Liver (tissue), 9 donors: Measurements from ENCODE around the gene POLA1. TPM values are rescaled to one million over a fixed set of nuclear protein-coding genes. Genes with fewer than 3 reads are reported as not detected.

ENCODE experiments used
- DNase-seq: peaks from one replicate; pipeline ENCODE4 v3.0.0-alpha.2; 2017; ENCODE audit warnings: low spot score
- H3K27ac ChIP-seq, 2 donors: one replicate each; pipeline ENCODE4 v1.7.0; 2013; ENCODE audit warnings: inconsistent platforms in 2 of 2, low read length in 2 of 2, control low read depth in 1 of 2, low read depth in 1 of 2, mild to moderate bottlenecking in 1 of 2
- H3K27me3 ChIP-seq, 4 donors: one replicate each; pipeline versions ENCODE4 v1.6.1 to v1.7.0; 2013; ENCODE audit warnings: low read length in 3 of 4, inconsistent platforms in 1 of 4, mild to moderate bottlenecking in 1 of 4, moderate library complexity in 1 of 4; ENCODE audit not compliant: control insufficient read depth in 4 of 4, insufficient read depth in 4 of 4
- H3K36me3 ChIP-seq, 4 donors: one replicate each; pipeline versions ENCODE4 v1.6.1 to v1.7.0; 2013; ENCODE audit warnings: low read length in 3 of 4, mild to moderate bottlenecking in 3 of 4, low read depth in 1 of 4, moderate library complexity in 1 of 4; ENCODE audit not compliant: control insufficient read depth in 4 of 4, insufficient read depth in 3 of 4
- H3K4me1 ChIP-seq, 4 donors: one replicate each; pipeline versions ENCODE4 v1.6.1 to v1.7.0; 2013; ENCODE audit warnings: low read length in 3 of 4, mild to moderate bottlenecking in 3 of 4, moderate library complexity in 1 of 4; ENCODE audit not compliant: control insufficient read depth in 4 of 4, insufficient read depth in 4 of 4
- H3K4me3 ChIP-seq, 3 donors: one replicate each; pipeline versions ENCODE4 v1.6.1 to v1.7.0; 2013; ENCODE audit warnings: low read length in 3 of 3, control low read depth in 1 of 3, low read depth in 1 of 3, mild to moderate bottlenecking in 1 of 3
- H3K9ac ChIP-seq, 2 donors: one replicate each; pipeline ENCODE4 v1.7.0; 2013; ENCODE audit warnings: low read length in 2 of 2, mild to moderate bottlenecking in 2 of 2, moderate library complexity in 2 of 2, control low read depth in 1 of 2, low read depth in 1 of 2
- H3K9me3 ChIP-seq, 4 donors: one replicate each; pipeline versions ENCODE4 v1.6.1 to v1.7.0; 2013; ENCODE audit warnings: low read length in 3 of 4; ENCODE audit not compliant: control insufficient read depth in 4 of 4
- ATF3 ChIP-seq: IDR thresholded peaks from 2 replicates; pipeline ENCODE4 v1.6.1; 2016; ENCODE audit warnings: antibody characterized with exemption
- FOXA2 ChIP-seq: IDR thresholded peaks from 2 replicates; pipeline ENCODE4 v1.6.1; 2016; ENCODE audit warnings: antibody characterized with exemption
- GABPA ChIP-seq, 2 donors: IDR thresholded peaks in 1 of 2; conservative IDR thresholded peaks in 1 of 2; 2 replicates each; pipeline ENCODE4 v1.6.1; 2016; ENCODE audit warnings: antibody characterized with exemption in 2 of 2, mild to moderate bottlenecking in 1 of 2, moderate library complexity in 1 of 2
- JUND ChIP-seq, 2 donors: IDR thresholded peaks; 2 replicates each; pipeline ENCODE4 v1.6.1; 2016; ENCODE audit warnings: antibody characterized with exemption in 2 of 2
- NR2F2 ChIP-seq: IDR thresholded peaks from 2 replicates; pipeline ENCODE4 v1.6.1; 2016; ENCODE audit warnings: antibody characterized with exemption
- RAD21 ChIP-seq, 2 donors: IDR thresholded peaks; 2 replicates each; pipeline ENCODE4 v1.6.1; 2016; ENCODE audit warnings: antibody characterized with exemption in 2 of 2, mild to moderate bottlenecking in 2 of 2
- REST ChIP-seq: IDR thresholded peaks from 2 replicates; pipeline ENCODE4 v1.6.1; 2016; ENCODE audit warnings: antibody characterized with exemption, mild to moderate bottlenecking
- RXRA ChIP-seq, 2 donors: IDR thresholded peaks; 2 replicates each; pipeline ENCODE4 v1.6.1; 2017 to 2018; ENCODE audit warnings: antibody characterized with exemption in 2 of 2, mild to moderate bottlenecking in 1 of 2
- SP1 ChIP-seq: IDR thresholded peaks from 2 replicates; pipeline ENCODE4 v1.6.1; 2018; ENCODE audit warnings: antibody characterized with exemption, mild to moderate bottlenecking
- YY1 ChIP-seq: IDR thresholded peaks from 2 replicates; pipeline ENCODE4 v1.6.1; 2016; ENCODE audit warnings: antibody characterized with exemption, mild to moderate bottlenecking
- WGBS: extraction: QIAGEN DNeasy Blood & Tissue Kit; methylation state at CpG from one replicate; pipeline ENCODE4 v1.1.7; 2013; 5-methylcytosine and 5-hydroxymethylcytosine counted together
- polyA plus RNA-seq, 2 donors: library from polyadenylated mRNA; stranded (reverse) in 1 of 2; unstranded in 1 of 2; fragments of 200-250 nt in 1 of 2; fragments of >200 nt in 1 of 2; fragmentation: Nextera tagmentation in 1 of 2; extraction: Ambion mirVana in 1 of 2; gene quantifications; one replicate each; pipeline versions ENCODE4 v1.2.1 to v1.2.3, GENCODE V29; 2013 to 2015
- total RNA-seq, 2 donors: library from RNA; depleted of rRNA; stranded (reverse); fragments of >200 nt; gene quantifications; one replicate each; pipeline ENCODE4 v1.2.3, GENCODE V29; 2014
- TF ChIP-seq, protein P1 (sequence below): fragments of 150-350 bp; IDR thresholded peaks from 2 replicates; pipeline ENCODE4 v1.5.1; 2017; ENCODE audit warnings: improper control_type of control experiment, low read depth, low read length; ENCODE audit not compliant: missing input control
- TF ChIP-seq, protein P2 (sequence below): IDR thresholded peaks from 2 replicates; pipeline ENCODE4 v1.6.1; 2016; ENCODE audit warnings: antibody characterized with exemption
- donor health status: healthy.
- donor health status: healthy.
- donor health status: healthy.
- donor health status: healthy.
- donor health status: healthy.

Gene POLA1
- total and polyA plus RNA-seq, 4 donors: 0.93 to 12.7 (median 4.3) TPM

DNA sequence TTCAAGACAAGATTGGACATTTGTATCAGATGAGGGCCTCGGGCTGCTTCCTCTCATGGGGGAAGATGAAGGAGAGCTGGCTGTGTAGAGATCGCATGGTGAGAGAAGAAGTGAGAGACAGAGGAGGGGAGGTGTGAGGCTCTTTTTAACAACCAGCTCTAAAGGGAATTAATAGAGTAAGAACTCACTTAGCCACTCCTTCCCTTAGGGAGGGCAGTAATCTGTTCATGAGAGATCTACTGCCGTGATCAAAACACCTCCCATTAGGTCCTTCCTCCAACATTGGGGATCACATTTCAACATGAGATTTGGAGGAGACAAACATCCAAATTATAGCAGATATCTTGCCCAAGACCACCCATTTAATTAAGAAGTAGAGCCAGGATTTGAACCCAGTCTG is 225.0 kb downstream of the POLA1 start:
- TF ChIP-seq, protein P1, sequence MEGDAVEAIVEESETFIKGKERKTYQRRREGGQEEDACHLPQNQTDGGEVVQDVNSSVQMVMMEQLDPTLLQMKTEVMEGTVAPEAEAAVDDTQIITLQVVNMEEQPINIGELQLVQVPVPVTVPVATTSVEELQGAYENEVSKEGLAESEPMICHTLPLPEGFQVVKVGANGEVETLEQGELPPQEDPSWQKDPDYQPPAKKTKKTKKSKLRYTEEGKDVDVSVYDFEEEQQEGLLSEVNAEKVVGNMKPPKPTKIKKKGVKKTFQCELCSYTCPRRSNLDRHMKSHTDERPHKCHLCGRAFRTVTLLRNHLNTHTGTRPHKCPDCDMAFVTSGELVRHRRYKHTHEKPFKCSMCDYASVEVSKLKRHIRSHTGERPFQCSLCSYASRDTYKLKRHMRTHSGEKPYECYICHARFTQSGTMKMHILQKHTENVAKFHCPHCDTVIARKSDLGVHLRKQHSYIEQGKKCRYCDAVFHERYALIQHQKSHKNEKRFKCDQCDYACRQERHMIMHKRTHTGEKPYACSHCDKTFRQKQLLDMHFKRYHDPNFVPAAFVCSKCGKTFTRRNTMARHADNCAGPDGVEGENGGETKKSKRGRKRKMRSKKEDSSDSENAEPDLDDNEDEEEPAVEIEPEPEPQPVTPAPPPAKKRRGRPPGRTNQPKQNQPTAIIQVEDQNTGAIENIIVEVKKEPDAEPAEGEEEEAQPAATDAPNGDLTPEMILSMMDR: no peak
- TF ChIP-seq YY1 (no peak), ATF3 (no peak), NR2F2 (no peak), REST (no peak), SP1 (no peak), FOXA2 (no peak), RAD21 (IDR thresholded peaks at IDR 0.05) (no peak)
- TF ChIP-seq, protein P2, sequence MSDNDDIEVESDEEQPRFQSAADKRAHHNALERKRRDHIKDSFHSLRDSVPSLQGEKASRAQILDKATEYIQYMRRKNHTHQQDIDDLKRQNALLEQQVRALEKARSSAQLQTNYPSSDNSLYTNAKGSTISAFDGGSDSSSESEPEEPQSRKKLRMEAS: no peak

DNA sequence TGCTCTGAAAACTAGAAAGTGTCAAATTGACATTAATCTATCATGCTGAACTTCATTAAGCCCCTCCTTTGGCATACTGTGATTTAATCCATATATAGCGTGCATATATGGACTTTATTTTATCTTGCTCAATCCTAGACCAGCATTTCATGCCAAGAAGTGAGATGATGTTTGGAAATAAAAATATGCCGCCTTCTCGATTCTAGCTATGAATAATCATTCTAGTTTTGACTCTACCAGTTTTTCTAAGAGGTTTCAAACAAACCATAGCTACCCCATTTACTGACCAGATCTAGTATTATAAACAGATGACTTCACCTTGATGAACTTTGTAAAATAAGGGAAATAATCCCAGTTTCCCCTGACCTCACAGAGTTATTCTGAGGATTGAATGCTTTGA is 227.1 kb downstream of the POLA1 start:
- Histone ChIP-seq H3K27ac (no peak overlapping the region), H3K4me1 (no peaks in the 10 kb centered on the region), H3K9ac (no peak overlapping the region), H3K36me3 (no peaks in the 10 kb centered on the region), H3K27me3 (no peaks in the 10 kb centered on the region), H3K9me3 (no peaks in the 10 kb centered on the region), H3K4me3 (no peak overlapping the region)
- TF ChIP-seq FOXA2 (no peak), GABPA (IDR thresholded peaks at IDR 0.05 in 1 of 2, conservative IDR thresholded peaks at IDR 0.05 in 1 of 2) (no peak), RXRA (IDR thresholded peaks at IDR 0.05) (no peak), RAD21 (IDR thresholded peaks at IDR 0.05) (no peak), NR2F2 (no peak), YY1 (no peak)
- WGBS: 93% methylated on average over 3 of the region's 3 CpGs
- no peak for DNase-seq

More for the DNA sequence above, 225.0 kb downstream of the POLA1 start:
- Histone ChIP-seq H3K27ac (no peak overlapping the region), H3K4me1 (no peaks in the 10 kb centered on the region), H3K4me3 (no peak overlapping the region), H3K9me3 (no peaks in the 10 kb centered on the region), H3K36me3 (no peaks in the 10 kb centered on the region), H3K9ac (no peak overlapping the region), H3K27me3 (no peaks in the 10 kb centered on the region)
- 94% methylated on average over 3 of the region's 3 CpGs for WGBS
- DNase-seq: no peak

- H3K27ac ChIP-seq: no peak overlapping the region
- WGBS: 93% methylated on average over 2 of the region's 2 CpGs
- DNase-seq: no peak
- H3K9ac ChIP-seq: no peak overlapping the region
- H3K4me3 ChIP-seq: no peak overlapping the region
- TF ChIP-seq REST (no peak), SP1 (no peak), JUND (IDR thresholded peaks at IDR 0.05) (no peak), GABPA (IDR thresholded peaks at IDR 0.05 in 1 of 2, conservative IDR thresholded peaks at IDR 0.05 in 1 of 2) (no peak)
- no peaks in the 10 kb centered on the region for H3K4me1 ChIP-seq
- no peaks in the 10 kb centered on the region for H3K9me3 ChIP-seq
- no peaks in the 10 kb centered on the region for H3K36me3 ChIP-seq
- no peaks in the 10 kb centered on the region for H3K27me3 ChIP-seq
These were observed 231.7 kb downstream of the POLA1 start for GRCh38 chrX:24925430-24925829.
